Smooth muscle cell (in vitro differentiated cells): ENCODE measurements around the gene OR1J4. TPM values are rescaled to one million over a fixed set of nuclear protein-coding genes. Genes with fewer than 3 reads are reported as not detected.

ENCODE experiments used
- DNase-seq: peaks from one replicate; lab custom pipeline; 2025; ENCODE audit not compliant: unreplicated experiment; lab: John Stamatoyannopoulos, UW
- H2AFZ ChIP-seq: fragments of 200-600 bp; sonication (generic); 2 replicates; pipeline ENCODE4 v1.6.0; 2016; ENCODE audit warnings: antibody characterized with exemption, low read depth, mild to moderate bottlenecking
- H3F3A ChIP-seq: fragments of 200-600 bp; sonication (generic); 2 replicates; pipeline ENCODE4 v1.6.0; 2017; ENCODE audit warnings: antibody characterized with exemption, low read depth
- H3K27ac ChIP-seq: fragments of 200-600 bp; sonication (generic); 2 replicates; pipeline ENCODE4 v1.5.1; 2016; ENCODE audit warnings: low read depth, mild to moderate bottlenecking
- H3K27me3 ChIP-seq: fragments of 200-600 bp; sonication (generic); 2 replicates; pipeline ENCODE4 v1.6.1; 2016; ENCODE audit warnings: low read depth, mild to moderate bottlenecking
- H3K36me3 ChIP-seq: fragments of 200-600 bp; sonication (generic); 2 replicates; pipeline ENCODE4 v1.5.1; 2016; ENCODE audit warnings: low read depth
- H3K4me1 ChIP-seq: fragments of 200-600 bp; sonication (generic); 2 replicates; pipeline ENCODE4 v1.5.1; 2016; ENCODE audit warnings: low read depth
- H3K4me2 ChIP-seq: fragments of 200-600 bp; sonication (generic); 2 replicates; pipeline ENCODE4 v1.6.0; 2016; ENCODE audit warnings: mild to moderate bottlenecking
- H3K4me3 ChIP-seq: fragments of 200-600 bp; sonication (generic); 2 replicates; pipeline ENCODE4 v1.5.1; 2016; ENCODE audit warnings: mild to moderate bottlenecking
- H3K79me2 ChIP-seq: fragments of 200-600 bp; sonication (generic); 2 replicates; pipeline ENCODE4 v1.6.0; 2016; ENCODE audit warnings: low read depth, mild to moderate bottlenecking
- H3K9ac ChIP-seq: fragments of 200-600 bp; sonication (generic); 2 replicates; pipeline ENCODE4 v1.6.0; 2016; ENCODE audit warnings: low read depth
- H3K9me3 ChIP-seq: fragments of 200-600 bp; sonication (generic); replicated peaks from 2 replicates; pipeline ENCODE4 v1.5.1; 2016; ENCODE audit warnings: low read depth
- H4K20me1 ChIP-seq: fragments of 200-600 bp; sonication (generic); 2 replicates; pipeline ENCODE4 v1.6.0; 2016; ENCODE audit warnings: low read depth
- WGBS: methylation state at CpG from one replicate; pipeline ENCODE4 v1.1.7; 2016; ENCODE audit warnings: low lambda C conversion rate; 5-methylcytosine and 5-hydroxymethylcytosine counted together
- polyA plus RNA-seq: library from polyadenylated mRNA; unstranded; fragments of >200 nt; fragmentation: Nextera tagmentation; extraction: Ambion mirVana; gene quantifications from 2 replicates; pipeline ENCODE4 v1.2.1, GENCODE V29; 2016
- total RNA-seq: library from RNA; depleted of rRNA; stranded (reverse); fragments of >200 nt; gene quantifications from 2 replicates; pipeline ENCODE4 v1.2.3, GENCODE V29; 2014
- TF ChIP-seq, protein P1 (sequence below): fragments of 200-600 bp; sonication (generic); IDR thresholded peaks from 2 replicates; pipeline ENCODE4 v1.5.1; 2017; ENCODE audit warnings: borderline replicate concordance, mild to moderate bottlenecking, antibody characterized with exemption; ENCODE audit not compliant: insufficient read depth, poor library complexity, severe bottlenecking

OR1J4 gene
- total and polyA plus RNA-seq, 2 experiments from 2014 or later: not detected

DNA sequence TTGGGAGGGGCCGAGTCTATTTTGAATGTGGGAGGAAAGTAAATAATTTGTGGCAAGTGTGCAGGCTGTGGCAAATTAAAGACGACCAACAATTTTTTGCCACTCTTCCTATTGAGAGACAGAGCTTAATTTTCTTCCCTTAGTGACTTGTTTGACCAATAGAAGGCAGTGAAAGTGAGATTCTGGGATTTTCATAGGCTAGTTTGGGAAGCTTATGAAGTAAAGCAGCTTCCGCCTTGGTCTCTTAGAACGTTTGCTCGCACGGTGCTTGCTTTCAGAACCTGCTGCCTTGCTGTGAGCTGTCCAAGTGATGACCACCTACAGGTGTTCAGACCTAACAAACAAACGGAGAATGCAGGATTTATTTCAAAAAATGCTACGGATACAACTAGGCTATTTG is 27.3 kb downstream of the OR1J4 start:
- WGBS: 78% methylated on average over 8 of the region's 8 CpGs
- TF ChIP-seq, protein P1, sequence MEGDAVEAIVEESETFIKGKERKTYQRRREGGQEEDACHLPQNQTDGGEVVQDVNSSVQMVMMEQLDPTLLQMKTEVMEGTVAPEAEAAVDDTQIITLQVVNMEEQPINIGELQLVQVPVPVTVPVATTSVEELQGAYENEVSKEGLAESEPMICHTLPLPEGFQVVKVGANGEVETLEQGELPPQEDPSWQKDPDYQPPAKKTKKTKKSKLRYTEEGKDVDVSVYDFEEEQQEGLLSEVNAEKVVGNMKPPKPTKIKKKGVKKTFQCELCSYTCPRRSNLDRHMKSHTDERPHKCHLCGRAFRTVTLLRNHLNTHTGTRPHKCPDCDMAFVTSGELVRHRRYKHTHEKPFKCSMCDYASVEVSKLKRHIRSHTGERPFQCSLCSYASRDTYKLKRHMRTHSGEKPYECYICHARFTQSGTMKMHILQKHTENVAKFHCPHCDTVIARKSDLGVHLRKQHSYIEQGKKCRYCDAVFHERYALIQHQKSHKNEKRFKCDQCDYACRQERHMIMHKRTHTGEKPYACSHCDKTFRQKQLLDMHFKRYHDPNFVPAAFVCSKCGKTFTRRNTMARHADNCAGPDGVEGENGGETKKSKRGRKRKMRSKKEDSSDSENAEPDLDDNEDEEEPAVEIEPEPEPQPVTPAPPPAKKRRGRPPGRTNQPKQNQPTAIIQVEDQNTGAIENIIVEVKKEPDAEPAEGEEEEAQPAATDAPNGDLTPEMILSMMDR: no peak

DNA sequence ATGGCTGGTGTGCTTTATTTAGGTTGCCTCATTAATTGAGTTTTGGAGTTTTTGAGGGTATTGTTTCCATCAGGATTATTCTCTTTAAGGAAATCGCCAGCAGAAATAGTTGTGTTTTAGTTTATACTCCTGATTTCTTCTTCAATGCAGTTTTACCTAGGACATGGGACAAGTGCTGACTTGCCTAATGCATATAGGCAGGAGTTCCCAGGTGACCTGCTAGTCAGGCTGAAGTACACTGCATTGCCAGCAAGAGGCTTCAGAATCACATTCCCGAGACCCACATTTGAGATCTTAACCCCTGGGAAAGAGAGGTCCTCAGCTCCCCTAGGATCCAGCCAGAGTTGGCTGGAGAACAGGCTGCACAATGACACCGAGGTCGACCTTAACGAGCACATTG is 32.4 kb downstream of the OR1J4 start:
- Histone ChIP-seq H3K36me3 (no peaks in the 10 kb centered on the region), H3K9ac (no peak overlapping the region), H3K79me2 (no peaks in the 10 kb centered on the region), H3K27me3 (no peaks in the 10 kb centered on the region), H3K4me1 (no peaks in the 10 kb centered on the region), H3F3A (no peaks in the 10 kb centered on the region), H3K4me2 (no peak overlapping the region), H3K9me3 (peaks cover 3% of the 10 kb centered on the region), H3K4me3 (no peak overlapping the region), H3K27ac (no peak overlapping the region), H4K20me1 (no peaks in the 10 kb centered on the region), H2AFZ (no peak overlapping the region)
- DNase-seq: no peak
- TF ChIP-seq, protein P1: no peak
- 67% methylated on average over 5 of the region's 5 CpGs for WGBS

More for the DNA sequence above, 27.3 kb downstream of the OR1J4 start:
- Histone ChIP-seq H3K9me3 (peaks cover 5% of the 10 kb centered on the region), H4K20me1 (no peaks in the 10 kb centered on the region), H3K27me3 (no peaks in the 10 kb centered on the region), H2AFZ (no peak overlapping the region), H3K9ac (no peak overlapping the region), H3K4me1 (no peaks in the 10 kb centered on the region), H3K36me3 (no peaks in the 10 kb centered on the region), H3K27ac (no peak overlapping the region), H3K4me2 (no peak overlapping the region), H3F3A (no peaks in the 10 kb centered on the region), H3K4me3 (no peak overlapping the region), H3K79me2 (no peaks in the 10 kb centered on the region)
- DNase-seq: no peak

DNA sequence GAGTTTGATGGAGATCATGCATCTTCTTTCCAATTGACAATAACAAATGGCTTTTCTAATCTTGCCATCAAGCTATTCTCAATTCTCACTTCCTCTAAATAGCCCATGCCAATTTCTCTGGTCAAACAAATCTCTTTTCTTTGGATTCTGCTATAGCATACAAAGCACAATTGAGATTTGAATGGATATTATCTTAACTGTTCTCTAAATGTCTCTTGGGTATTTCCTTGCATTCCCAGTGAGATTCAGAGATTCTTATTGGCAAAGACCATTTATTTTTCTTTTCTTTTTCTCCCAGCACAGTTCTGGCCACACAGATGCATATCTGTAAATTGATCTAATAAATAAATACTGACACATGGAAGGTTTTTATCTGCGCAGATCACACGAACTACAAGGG is 33.9 kb downstream of the OR1J4 start, which contains the start of gene OR1N2:
TSS of gene OR1N2 (plus strand) at position 301 of the 400 bp plus-strand sequence. CDS start 100 bp downstream, outside the sequence.
- H3K27me3 ChIP-seq: no peaks in the 10 kb centered on the region
- no peak for DNase-seq
- no peaks in the 10 kb centered on the region for H3K4me1 ChIP-seq
- WGBS: 77% methylated on average over 2 of the region's 2 CpGs
- no peak within 1 kb of the TSS for H3K27ac ChIP-seq
- no peaks in the 10 kb centered on the region for H3K79me2 ChIP-seq
- H4K20me1 ChIP-seq: no peaks in the 10 kb centered on the region
- H3F3A ChIP-seq: no peaks in the 10 kb centered on the region
- H3K9me3 ChIP-seq: peaks cover 3% of the 10 kb centered on the region
- H3K9ac ChIP-seq: no peak within 1 kb of the TSS
- H3K4me3 ChIP-seq: no peak within 1 kb of the TSS
- H3K36me3 ChIP-seq: no peaks in the 10 kb centered on the region
- H3K4me2 ChIP-seq: no peak within 1 kb of the TSS
- TF ChIP-seq, protein P1: no peak
- H2AFZ ChIP-seq: no peak within 1 kb of the TSS

GRCh38 chr9:122561446-122561845 is 42.5 kb downstream of the OR1J4 start:
- no peak for DNase-seq
- H3K36me3 ChIP-seq: no peaks in the 10 kb centered on the region
- no peak overlapping the region for H3K27ac ChIP-seq
- H3K9ac ChIP-seq: no peak overlapping the region
- 63% methylated on average over 4 of the region's 4 CpGs for WGBS
- no peaks in the 10 kb centered on the region for H3K9me3 ChIP-seq
- no peaks in the 10 kb centered on the region for H3K4me1 ChIP-seq
- no peaks in the 10 kb centered on the region for H3K79me2 ChIP-seq
- no peaks in the 10 kb centered on the region for H3K27me3 ChIP-seq
- no peak overlapping the region for H2AFZ ChIP-seq
- H3K4me3 ChIP-seq: no peak overlapping the region
- no peaks in the 10 kb centered on the region for H4K20me1 ChIP-seq
- TF ChIP-seq, protein P1: no peak
- H3F3A ChIP-seq: no peaks in the 10 kb centered on the region
- no peak overlapping the region for H3K4me2 ChIP-seq
